CD14-positive monocyte (primary cell): ENCODE measurements around the gene CDC37. TPM values are rescaled to one million over a fixed set of nuclear protein-coding genes. Genes with fewer than 3 reads are reported as not detected.

Experiments used
- DNase-seq, 3 donors: peaks; one replicate each; pipeline ENCODE4 v3.0.0-alpha.2; 2011 to 2022
- H2AFZ ChIP-seq: 2 replicates; pipeline ENCODE4 v1.6.0; 2012; ENCODE audit warnings: mild to moderate bottlenecking, low read depth, low read length, inconsistent platforms; ENCODE audit not compliant: insufficient read depth, poor library complexity, severe bottlenecking
- H3K27ac ChIP-seq, 2 donors: 1 replicate in 1 of 2; 2 replicates in 1 of 2; pipeline ENCODE4 v1.5.1; 2012 to 2013; ENCODE audit warnings: low read length in 2 of 2, control low read depth in 1 of 2, inconsistent platforms in 1 of 2, low read depth in 1 of 2, mild to moderate bottlenecking in 1 of 2
- H3K27me3 ChIP-seq, 2 donors: one replicate each; pipeline versions ENCODE4 v1.6.0 to v1.6.1; 2011 to 2013; ENCODE audit warnings: low read length in 2 of 2; ENCODE audit not compliant: control insufficient read depth in 2 of 2, insufficient read depth in 2 of 2
- H3K36me3 ChIP-seq, 2 donors: replicated peaks in 1 of 2; 1 replicate in 1 of 2; 2 replicates in 1 of 2; pipeline versions ENCODE4 v1.5.1 to v1.6.1; 2012 to 2013; ENCODE audit warnings: low read length in 2 of 2, control low read depth in 1 of 2, inconsistent platforms in 1 of 2, mild to moderate bottlenecking in 1 of 2; ENCODE audit not compliant: insufficient read depth in 2 of 2, control insufficient read depth in 1 of 2
- H3K4me1 ChIP-seq, 2 donors: 1 replicate in 1 of 2; 2 replicates in 1 of 2; pipeline versions ENCODE4 v1.5.1 to v1.6.1; 2012 to 2013; ENCODE audit warnings: low read length in 2 of 2, control low read depth in 1 of 2, inconsistent platforms in 1 of 2, mild to moderate bottlenecking in 1 of 2, moderate library complexity in 1 of 2; ENCODE audit not compliant: insufficient read depth in 2 of 2, control insufficient read depth in 1 of 2
- H3K4me2 ChIP-seq: replicated peaks from 2 replicates; pipeline ENCODE3; 2012; ENCODE audit warnings: low read length, moderate library complexity, mild to moderate bottlenecking; ENCODE audit not compliant: poor library complexity, severe bottlenecking; ENCODE audit errors: extremely low read depth
- H3K4me3 ChIP-seq, 3 experiments: fragments of 200-600 bp in 1 of 3; sonication (generic) in 1 of 3; replicated peaks in 1 of 3; 1 replicate in 2 of 3; 2 replicates in 1 of 3; pipeline ENCODE4 v1.5.1; 2011 to 2013; ENCODE audit warnings: low read length in 3 of 3, mild to moderate bottlenecking in 3 of 3, control low read depth in 2 of 3, low read depth in 2 of 3, inconsistent platforms in 1 of 3, moderate library complexity in 1 of 3
- H3K79me2 ChIP-seq: 2 replicates; pipeline ENCODE4 v1.6.0; 2012; ENCODE audit warnings: mild to moderate bottlenecking, control low read depth, inconsistent platforms, low read length, moderate library complexity; ENCODE audit not compliant: insufficient read depth
- H3K9ac ChIP-seq: 2 replicates; pipeline ENCODE4 v1.6.0; 2017; ENCODE audit warnings: low read length, mild to moderate bottlenecking; ENCODE audit not compliant: insufficient read depth, poor library complexity, severe bottlenecking
- H3K9me3 ChIP-seq, 2 donors: replicated peaks in 1 of 2; 1 replicate in 1 of 2; 2 replicates in 1 of 2; pipeline versions ENCODE4 v1.5.1 to v1.6.1; 2012 to 2013; ENCODE audit warnings: low read length in 2 of 2, control low read depth in 1 of 2; ENCODE audit not compliant: control insufficient read depth in 1 of 2, insufficient read depth in 1 of 2
- H4K20me1 ChIP-seq: 2 replicates; pipeline ENCODE4 v1.6.0; 2012; ENCODE audit warnings: mild to moderate bottlenecking, low read length, control low read depth, moderate library complexity; ENCODE audit not compliant: insufficient read depth
- H3K27ac Mint-ChIP-seq, 7 donors: one replicate each; pipeline ENCODE4 v1.8.0; 2020; ENCODE audit warnings: mild to moderate bottlenecking in 7 of 7, mixed read lengths in 7 of 7, moderate library complexity in 6 of 7, inconsistent platforms in 2 of 7
- H3K27me3 Mint-ChIP-seq, 3 donors: one replicate each; pipeline ENCODE4 v1.8.0; 2021 to 2022; ENCODE audit warnings: low read depth in 3 of 3, mild to moderate bottlenecking in 3 of 3, mixed read lengths in 3 of 3, moderate library complexity in 3 of 3, inconsistent platforms in 1 of 3
- H3K36me3 Mint-ChIP-seq, 2 donors: one replicate each; pipeline ENCODE4 v1.8.0; 2020; ENCODE audit warnings: mixed read lengths in 2 of 2, inconsistent platforms in 1 of 2, mild to moderate bottlenecking in 1 of 2
- H3K4me1 Mint-ChIP-seq: one replicate; pipeline ENCODE4 v1.8.0; 2020; ENCODE audit warnings: mild to moderate bottlenecking, mixed read lengths
- H3K4me3 Mint-ChIP-seq, 2 donors: one replicate each; pipeline ENCODE4 v1.8.0; 2020; ENCODE audit warnings: mild to moderate bottlenecking in 2 of 2, mixed read lengths in 2 of 2, moderate library complexity in 1 of 2
- H3K9me3 Mint-ChIP-seq, 7 donors: one replicate each; pipeline ENCODE4 v1.8.0; 2020 to 2022; ENCODE audit warnings: mixed read lengths in 7 of 7, mild to moderate bottlenecking in 6 of 7, moderate library complexity in 6 of 7, inconsistent platforms in 2 of 7
- CTCF ChIP-seq: fragments of 200-600 bp; IDR thresholded peaks from one replicate; pipeline ENCODE4 v1.8.0; 2022; ENCODE audit warnings: antibody characterized with exemption, mild to moderate bottlenecking
- WGBS: methylation state at CpG from one replicate; pipeline ENCODE4 v1.1.5; 2013; ENCODE audit warnings: missing lambda C conversion rate; ENCODE audit not compliant: insufficient coverage; 5-methylcytosine and 5-hydroxymethylcytosine counted together
- intact Hi-C, 2 donors: fragments of 100-400 bp; cut with micrococcal nuclease; formaldehyde crosslinking; loops; one replicate each; pipeline versions ENCODE4 v1.15.0 to v1.15.1; 2023
- polyA plus RNA-seq, 3 donors: library from polyadenylated mRNA; depleted of rRNA in 1 of 3; unstranded in 2 of 3; stranded (reverse) in 1 of 3; fragments of 300-500 nt in 2 of 3; fragments of >200 nt in 1 of 3; fragmentation: Illumina TruSeq in 2 of 3; gene quantifications; 1 replicate in 2 of 3; 2 replicates in 1 of 3; pipeline ENCODE4 v1.2.3, GENCODE V29; 2012 to 2021

CDC37 gene
- polyA plus RNA-seq, 3 donors, result 49.3 to 575 (median 54.9) TPM

- TF ChIP-seq CTCF, result no peak
- H3K4me1 Mint-ChIP-seq, result peaks cover 87% of the 10 kb centered on the region
- no peak overlapping the region for H3K4me2 ChIP-seq
- peaks cover 85 to 97% of the 10 kb centered on the region in 2 donors for H3K4me1 ChIP-seq
- peaks cover 2 to 8% of the 10 kb centered on the region in 2 donors for H3K9me3 ChIP-seq
- no peak overlapping the region for H3K4me3 ChIP-seq
- H3K36me3 Mint-ChIP-seq, result peaks cover 30 to 38% of the 10 kb centered on the region in 2 donors
- DNase-seq, result no peak
- no peaks in the 10 kb centered on the region for H3K79me2 ChIP-seq
- no peaks in the 10 kb centered on the region for H4K20me1 ChIP-seq
- no peak overlapping the region for H3K9ac ChIP-seq
- H3K36me3 ChIP-seq, result no peaks in the 10 kb centered on the region
- peaks cover 48 to 76% (median 59%) of the 10 kb centered on the region in 3 donors for H3K27me3 Mint-ChIP-seq
- H3K4me3 Mint-ChIP-seq, result peak overlapping the region in 1 of 2 donors; percentile 85
- peaks cover 35 to 47% of the 10 kb centered on the region in 2 donors for H3K27me3 ChIP-seq
- intact Hi-C loops, result loop anchor here in 1 of 2 donors (10.0 kb wide), 1 partner anchor 1142 kb away; no protein-coding TSS in a partner anchor
- H2AFZ ChIP-seq, result no peak overlapping the region
- H3K9me3 Mint-ChIP-seq, result peaks cover 3 to 40% (median 20%) of the 10 kb centered on the region in 7 donors
- H3K27ac ChIP-seq, result no peak overlapping the region
- WGBS, result no CpG with 5 or more reads among the region's 3 CpGs
- peak overlapping the region in 5 of 7 donors; percentile 81 to 99 (median 96) for H3K27ac Mint-ChIP-seq
Observed at GRCh38 chr19:10422846-10423245, 19.5 kb upstream of the CDC37 start.

GRCh38 chr19:10422046-10422461 is 18.7 kb upstream of the CDC37 start:
- WGBS, result 31% methylated on average over 4 of the region's 4 CpGs
- Mint-ChIP-seq H3K4me1 (peaks cover 83% of the 10 kb centered on the region), H3K4me3 (peak overlapping the region; percentile 38 to 85), H3K9me3 (peaks cover under 1 to 37% (median 22%) of the 10 kb centered on the region in 7 donors), H3K36me3 (peaks cover 24 to 31% of the 10 kb centered on the region in 2 donors), H3K27ac (peak overlapping the region in 6 of 7 donors; percentile 63 to 90 (median 73)), H3K27me3 (peaks cover 49 to 84% (median 64%) of the 10 kb centered on the region in 3 donors)
- Histone ChIP-seq H3K4me3 (peak overlapping the region in 1 of 3 experiments; percentile 1), H3K27me3 (peaks cover 41 to 55% of the 10 kb centered on the region in 2 donors), H3K4me2 (peak overlapping the region; percentile 3), H3K27ac (no peak overlapping the region), H4K20me1 (no peaks in the 10 kb centered on the region), H3K4me1 (peaks cover 82 to 97% of the 10 kb centered on the region in 2 donors), H3K36me3 (no peaks in the 10 kb centered on the region), H3K9me3 (peaks cover 2 to 8% of the 10 kb centered on the region in 2 donors), H3K79me2 (no peaks in the 10 kb centered on the region), H3K9ac (no peak overlapping the region), H2AFZ (no peak overlapping the region)
- no peak for TF ChIP-seq CTCF
- intact Hi-C loops, result loop anchor here in 1 of 2 donors (10.0 kb wide), 1 partner anchor 1143 kb away; no protein-coding TSS in a partner anchor
- peak; percentile 73 to 97 (median 90) for DNase-seq
